Superior temporal gyrus (tissue), 1 donor: Measurements from ENCODE around the gene CD300LF.

Source experiments
- DNase-seq: peaks from one replicate; pipeline ENCODE4 v3.0.0-alpha.2; 2016; ENCODE audit errors: extremely low spot score

The CD300LF gene

GRCh38 chr17:74729866-74730265 lies 17.1 kb upstream of the CD300LF start:
- no peak for DNase-seq

- no peak for DNase-seq
These were observed 16.6 kb upstream of the CD300LF start for GRCh38 chr17:74729368-74729767.

- DNase-seq: no peak
These were observed 16.0 kb upstream of the CD300LF start for GRCh38 chr17:74728702-74729075.

GRCh38 chr17:74728033-74728701 lies 15.4 kb upstream of the CD300LF start:
- no peak for DNase-seq

- no peak for DNase-seq
These were observed 12.4 kb upstream of the CD300LF start for GRCh38 chr17:74725111-74725510.

- DNase-seq: no peak
These were observed 11.2 kb upstream of the CD300LF start for GRCh38 chr17:74723891-74724290.

GRCh38 chr17:74722782-74723181 lies 10.1 kb upstream of the CD300LF start:
- DNase-seq: no peak

GRCh38 chr17:74720506-74720905 lies 7.8 kb upstream of the CD300LF start:
- DNase-seq: no peak

- DNase-seq: no peak
These were observed 2.4 kb upstream of the CD300LF start for GRCh38 chr17:74715144-74715543.

- DNase-seq: no peak
These were observed 540 bp upstream of the CD300LF start for GRCh38 chr17:74713171-74713755.

GRCh38 chr17:74712301-74712700 lies 422 bp downstream of the CD300LF start:
- no peak for DNase-seq

GRCh38 chr17:74711058-74711824 lies 1.5 kb downstream of the CD300LF start:
- no peak for DNase-seq

- no peak for DNase-seq
These were observed 8.2 kb downstream of the CD300LF start for GRCh38 chr17:74704544-74704943.

- no peak for DNase-seq
These were observed 9.4 kb downstream of the CD300LF start for GRCh38 chr17:74703311-74703710.

- no peak for DNase-seq
These were observed 10.4 kb downstream of the CD300LF start for GRCh38 chr17:74702116-74702871.

GRCh38 chr17:74699236-74699635 lies 13.5 kb downstream of the CD300LF start:
- no peak for DNase-seq

GRCh38 chr17:74698069-74698468 lies 14.7 kb downstream of the CD300LF start:
- no peak for DNase-seq

- no peak for DNase-seq
These were observed 15.2 kb downstream of the CD300LF start for GRCh38 chr17:74697515-74697914.

- DNase-seq: no peak
These were observed 17.1 kb downstream of the CD300LF start for GRCh38 chr17:74695629-74696028.

- DNase-seq: no peak
These were observed 18.6 kb downstream of the CD300LF start for GRCh38 chr17:74694081-74694480.

- DNase-seq: no peak
These were observed 21.6 kb downstream of the CD300LF start for GRCh38 chr17:74691151-74691550.

- no peak for DNase-seq
These were observed 22.3 kb downstream of the CD300LF start for GRCh38 chr17:74690409-74690825.
